A549 (cell line): ENCODE data around the gene GAGE13. TPM values are rescaled to one million over a fixed set of nuclear protein-coding genes. Genes with fewer than 3 reads are reported as not detected.
"Not testable (repeated sequence)": the region's sequence is repeated elsewhere in the genome, so short reads cannot be mapped to it uniquely, and the experiment has no call there.

Experiments used
- ATAC-seq, 2 experiments: fragments of 200-7000 bp in 1 of 2; fragments of >200 bp in 1 of 2; cut with Nextera tagmentation in 1 of 2; cut with Tn5 transposase in 1 of 2; 3 replicates each; pipeline versions ENCODE4 v1.8.0 to v1.9.1; 2018 to 2020; ENCODE audit warnings: mild to moderate bottlenecking in 1 of 2, moderate library complexity in 1 of 2
- CTCF ChIA-PET: fragments of 300-600 bp; sonication (Branson Sonifier 250); formaldehyde crosslinking; extraction: SDS; loops from one replicate; lab custom pipeline; 2021; ENCODE audit warnings: antibody characterized with exemption, inconsistent platforms; lab: Yijun Ruan, JAX
- POLR2A ChIA-PET: fragments of 350-600 bp; formaldehyde crosslinking; extraction: SDS; loops from one replicate; lab custom pipeline; 2021; ENCODE audit warnings: antibody characterized with exemption, inconsistent platforms; lab: Yijun Ruan, JAX
- DNase-seq, 2 experiments: peaks; one replicate each; pipeline versions ENCODE4 v3.0.0 to v3.0.0-alpha.2; 2011 to 2016; ENCODE audit warnings: low read depth in 1 of 2, low spot score in 1 of 2
- FAIRE-seq: peaks from 2 replicates; lab custom pipeline; 2011; peaks lifted over from hg19 to GRCh38; lab: Jason Lieb, UNC
- H3K27ac ChIP-seq, 2 experiments: fragments of >200 bp; sonication (Bioruptor Twin); formaldehyde crosslinking; 3 replicates each; pipeline ENCODE4 v1.5.1; 2016 to 2017
- H3K4me1 ChIP-seq: fragments of >200 bp; sonication (Bioruptor Twin); formaldehyde crosslinking; 3 replicates; pipeline ENCODE4 v1.6.1; 2016
- H3K4me2 ChIP-seq: fragments of >200 bp; sonication (Bioruptor Twin); formaldehyde crosslinking; 3 replicates; pipeline ENCODE4 v1.6.1; 2016
- H3K4me3 ChIP-seq: fragments of >200 bp; sonication (Bioruptor Twin); formaldehyde crosslinking; 3 replicates; pipeline ENCODE4 v1.5.1; 2016
- H3K9me3 ChIP-seq: fragments of >200 bp; sonication (Bioruptor Twin); formaldehyde crosslinking; 3 replicates; pipeline ENCODE4 v1.6.1; 2016
- WGBS: methylation state at CpG from one replicate; pipeline ENCODE4 v1.1.6; 2017; ENCODE audit errors: missing lambda C conversion rate; 5-methylcytosine and 5-hydroxymethylcytosine counted together
- polyA plus RNA-seq, 4 experiments: library from polyadenylated mRNA; depleted of rRNA in 3 of 4; stranded (reverse); fragments of >200 nt; fragmentation: RNase III in 1 of 4; extraction: RNeasy Plus Mini Kit Qiagen cat#74134 plus additional on column Dnase treatment in 1 of 4; gene quantifications; 2 replicates in 3 of 4; 3 replicates in 1 of 4; pipeline ENCODE4 v1.2.3, GENCODE V29; 2011 to 2017

GAGE13 gene
- polyA plus RNA-seq, 2 of the 4 experiments (the other 2 are of a cell fraction), result not detected

DNA sequence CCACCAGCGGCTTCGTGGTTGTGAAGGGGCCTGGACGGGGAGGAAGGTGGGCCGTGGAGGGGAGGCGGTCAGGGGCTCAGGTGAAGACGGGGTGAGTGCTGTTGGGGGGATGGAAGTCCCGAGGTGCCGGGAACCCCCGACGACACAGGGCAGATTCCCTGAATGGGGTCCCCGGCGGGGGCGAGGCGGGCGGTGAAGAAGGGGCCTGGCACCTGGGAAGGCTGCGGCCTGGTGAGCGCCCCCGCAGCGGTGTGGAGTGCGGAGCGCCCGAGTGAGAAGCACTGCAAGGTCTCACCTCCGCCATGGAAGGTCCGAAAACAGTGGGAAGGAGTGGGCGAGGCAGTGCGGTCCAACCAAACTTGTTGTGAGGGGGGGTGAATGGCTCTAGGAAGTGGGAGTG, 459 bp downstream of the GAGE13 start:
- H3K4me1 ChIP-seq, POLR2A ChIA-PET, FAIRE-seq, DNase-seq, CTCF ChIA-PET, H3K27ac ChIP-seq, H3K4me2 ChIP-seq, H3K4me3 ChIP-seq, H3K9me3 ChIP-seq, ATAC-seq: not testable (repeated sequence)
- no CpG with 5 or more reads among the region's 26 CpGs for WGBS

DNA sequence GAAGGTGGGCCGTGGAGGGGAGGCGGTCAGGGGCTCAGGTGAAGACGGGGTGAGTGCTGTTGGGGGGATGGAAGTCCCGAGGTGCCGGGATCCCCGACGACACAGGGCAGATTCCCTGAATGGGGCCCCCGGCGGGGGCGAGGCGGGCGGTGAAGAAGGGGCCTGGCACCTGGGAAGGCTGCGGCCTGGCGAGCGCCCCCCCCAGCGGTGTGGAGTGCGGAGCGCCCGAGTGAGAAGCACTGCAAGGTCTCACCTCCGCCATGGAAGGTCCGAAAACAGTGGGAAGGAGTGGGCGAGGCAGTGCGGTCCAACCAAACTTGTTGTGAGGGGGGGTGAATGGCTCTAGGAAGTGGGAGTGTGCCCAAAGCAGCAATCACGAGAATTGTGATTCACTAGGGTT, 10.1 kb downstream of the GAGE13 start:
- WGBS, result 69% methylated on average over 13 of the region's 24 CpGs
- DNase-seq, FAIRE-seq, CTCF ChIA-PET, POLR2A ChIA-PET, ATAC-seq, H3K4me3 ChIP-seq, H3K4me1 ChIP-seq, H3K9me3 ChIP-seq, H3K27ac ChIP-seq, H3K4me2 ChIP-seq: not testable (repeated sequence)

DNA sequence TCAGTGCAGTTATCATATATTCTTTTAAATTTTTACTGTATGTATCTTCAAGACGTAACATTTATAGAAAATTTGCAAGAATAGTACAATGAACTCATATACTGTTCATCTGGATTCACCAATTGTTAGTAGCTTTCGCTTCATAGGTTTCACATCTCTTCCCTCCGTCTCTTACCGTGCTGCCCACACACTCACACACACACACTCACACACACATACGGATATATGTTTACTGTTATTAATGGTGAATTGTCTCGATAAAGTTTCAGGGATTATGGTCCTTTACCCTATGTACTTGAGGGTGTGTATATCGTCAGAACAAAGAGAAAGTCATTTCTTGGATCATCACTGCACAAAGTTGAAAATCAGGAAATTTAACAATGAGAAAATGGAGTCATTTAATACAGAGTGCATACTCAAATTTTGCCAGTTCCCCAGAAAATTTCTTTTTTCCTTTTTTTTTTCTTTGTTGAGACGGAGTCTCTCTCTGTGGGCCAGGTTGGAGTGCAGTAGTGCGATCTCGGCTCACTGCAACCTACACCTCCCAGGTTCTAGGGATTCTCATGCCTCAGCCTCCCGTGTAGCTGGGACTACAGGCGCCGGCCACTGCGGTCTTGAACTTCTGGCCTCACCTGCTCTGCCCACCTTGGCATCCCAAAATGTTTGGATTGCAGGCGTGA, 13.3 kb downstream of the GAGE13 start:
- ATAC-seq, H3K4me2 ChIP-seq, DNase-seq, POLR2A ChIA-PET, H3K4me1 ChIP-seq, H3K4me3 ChIP-seq, H3K27ac ChIP-seq, H3K9me3 ChIP-seq, CTCF ChIA-PET, FAIRE-seq: not testable (repeated sequence)
- WGBS, result 45% methylated on average over 14 of the region's 15 CpGs

GRCh38 chrX:49345402-49345801, 14.0 kb downstream of the GAGE13 start:
- H3K4me1 ChIP-seq, CTCF ChIA-PET, POLR2A ChIA-PET, DNase-seq, H3K27ac ChIP-seq, ATAC-seq, H3K9me3 ChIP-seq, FAIRE-seq, H3K4me2 ChIP-seq, H3K4me3 ChIP-seq: not testable (repeated sequence)
- 39% methylated on average over 9 of the region's 10 CpGs for WGBS

DNA sequence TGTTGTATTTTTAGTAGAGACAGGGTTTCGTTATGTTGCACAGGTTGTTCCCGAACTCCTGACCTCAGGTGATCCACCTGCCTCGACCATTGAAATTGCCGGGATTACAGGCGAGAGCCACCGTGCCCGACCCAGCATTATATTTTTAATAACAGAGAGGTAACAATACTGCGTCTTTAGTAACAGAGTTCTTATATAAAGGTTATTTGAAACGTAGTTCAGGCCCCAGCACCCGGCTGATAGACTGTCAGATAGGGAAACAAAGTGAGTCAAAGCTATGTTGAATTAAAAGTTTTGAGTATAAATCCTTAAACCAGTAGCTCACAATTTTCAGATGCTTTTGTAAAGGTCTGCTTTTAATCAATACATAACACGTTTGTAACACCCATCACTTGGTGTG, 14.8 kb downstream of the GAGE13 start:
- 34% methylated on average over 11 of the region's 11 CpGs for WGBS
- CTCF ChIA-PET, H3K27ac ChIP-seq, H3K9me3 ChIP-seq, H3K4me2 ChIP-seq, ATAC-seq, H3K4me1 ChIP-seq, POLR2A ChIA-PET, FAIRE-seq, H3K4me3 ChIP-seq: not testable (repeated sequence)
- DNase-seq, result peak in 1 of 2 experiments; percentile 3

Other genes with a start within 250 kb of the GAGE13 start
- 34.4 and 40.7 TPM in 2 replicates for gene GPKOW, start 207.8 kb upstream of the GAGE13 start, polyA plus RNA-seq (2011; rRNA removed)
- gene GPKOW, start 207.8 kb upstream of the GAGE13 start, polyA plus RNA-seq (2017; fragmentation: RNase III; extraction: RNeasy Plus Mini Kit Qiagen cat#74134 plus additional on column Dnase treatment), result 22.0 to 24.9 TPM (median 24.1 TPM) in 3 replicates
- gene MAGIX, start 168.8 kb upstream of the GAGE13 start, polyA plus RNA-seq (2011; rRNA removed), result 1.1 and 1.2 TPM in 2 replicates
- 2.2 to 3.0 TPM (median 2.5 TPM) in 3 replicates for gene MAGIX, start 168.8 kb upstream of the GAGE13 start, polyA plus RNA-seq (2017; fragmentation: RNase III; extraction: RNeasy Plus Mini Kit Qiagen cat#74134 plus additional on column Dnase treatment)
- 209 and 277 TPM in 2 replicates for gene PLP2, start 159.7 kb upstream of the GAGE13 start, polyA plus RNA-seq (2011; rRNA removed)
- gene PLP2, start 159.7 kb upstream of the GAGE13 start, polyA plus RNA-seq (2017; fragmentation: RNase III; extraction: RNeasy Plus Mini Kit Qiagen cat#74134 plus additional on column Dnase treatment), result 162 to 168 TPM (median 164 TPM) in 3 replicates
- 7.9 and 9.3 TPM in 2 replicates for gene PRICKLE3, start 145.2 kb upstream of the GAGE13 start, polyA plus RNA-seq (2011; rRNA removed)
- gene PRICKLE3, start 145.2 kb upstream of the GAGE13 start, polyA plus RNA-seq (2017; fragmentation: RNase III; extraction: RNeasy Plus Mini Kit Qiagen cat#74134 plus additional on column Dnase treatment), result 12.9 to 14.1 TPM (median 14.0 TPM) in 3 replicates
- 1.3 and 1.7 TPM in 2 replicates for gene SYP, start 131.4 kb upstream of the GAGE13 start, polyA plus RNA-seq (2011; rRNA removed)
- 3.3 to 4.0 TPM (median 3.8 TPM) in 3 replicates for gene SYP, start 131.4 kb upstream of the GAGE13 start, polyA plus RNA-seq (2017; fragmentation: RNase III; extraction: RNeasy Plus Mini Kit Qiagen cat#74134 plus additional on column Dnase treatment)
- not detected in 2 replicates for gene CACNA1F, start 98.2 kb upstream of the GAGE13 start, polyA plus RNA-seq (2011; rRNA removed)
- gene CACNA1F, start 98.2 kb upstream of the GAGE13 start, polyA plus RNA-seq (2017; fragmentation: RNase III; extraction: RNeasy Plus Mini Kit Qiagen cat#74134 plus additional on column Dnase treatment), result not detected in 3 replicates
- 8.8 and 11.4 TPM in 2 replicates for gene CCDC22, start 96.1 kb upstream of the GAGE13 start, polyA plus RNA-seq (2011; rRNA removed)
- 10.8 to 11.8 TPM (median 10.9 TPM) in 3 replicates for gene CCDC22, start 96.1 kb upstream of the GAGE13 start, polyA plus RNA-seq (2017; fragmentation: RNase III; extraction: RNeasy Plus Mini Kit Qiagen cat#74134 plus additional on column Dnase treatment)
- gene FOXP3, start 66.9 kb upstream of the GAGE13 start, polyA plus RNA-seq (2011; rRNA removed), result 0.13 and 0.21 TPM in 2 replicates
- 0.04 to 0.13 TPM (median 0.13 TPM) in 3 replicates for gene FOXP3, start 66.9 kb upstream of the GAGE13 start, polyA plus RNA-seq (2017; fragmentation: RNase III; extraction: RNeasy Plus Mini Kit Qiagen cat#74134 plus additional on column Dnase treatment)
- 2.7 and 3.0 TPM in 2 replicates for gene PPP1R3F, start 61.8 kb upstream of the GAGE13 start, polyA plus RNA-seq (2011; rRNA removed)
- 3.5 to 6.1 TPM (median 5.2 TPM) in 3 replicates for gene PPP1R3F, start 61.8 kb upstream of the GAGE13 start, polyA plus RNA-seq (2017; fragmentation: RNase III; extraction: RNeasy Plus Mini Kit Qiagen cat#74134 plus additional on column Dnase treatment)
- not detected in 2 replicates for gene GAGE10, start 27.9 kb upstream of the GAGE13 start, polyA plus RNA-seq (2011; rRNA removed)
- not detected in 3 replicates for gene GAGE10, start 27.9 kb upstream of the GAGE13 start, polyA plus RNA-seq (2017; fragmentation: RNase III; extraction: RNeasy Plus Mini Kit Qiagen cat#74134 plus additional on column Dnase treatment)
- gene GAGE12J, start 9.5 kb upstream of the GAGE13 start, polyA plus RNA-seq (2011; rRNA removed), result not detected in 2 replicates
- not detected in 3 replicates for gene GAGE12J, start 9.5 kb upstream of the GAGE13 start, polyA plus RNA-seq (2017; fragmentation: RNase III; extraction: RNeasy Plus Mini Kit Qiagen cat#74134 plus additional on column Dnase treatment)
- gene GAGE12C, start 200.6 kb downstream of the GAGE13 start, polyA plus RNA-seq (2011; rRNA removed), result not detected in 2 replicates
- gene GAGE12C, start 200.6 kb downstream of the GAGE13 start, polyA plus RNA-seq (2017; fragmentation: RNase III; extraction: RNeasy Plus Mini Kit Qiagen cat#74134 plus additional on column Dnase treatment), result not detected in 3 replicates
- not detected in 2 replicates for gene GAGE12D, start 210.2 kb downstream of the GAGE13 start, polyA plus RNA-seq (2011; rRNA removed)
- not detected in 3 replicates for gene GAGE12D, start 210.2 kb downstream of the GAGE13 start, polyA plus RNA-seq (2017; fragmentation: RNase III; extraction: RNeasy Plus Mini Kit Qiagen cat#74134 plus additional on column Dnase treatment)
- gene GAGE12E, start 219.7 kb downstream of the GAGE13 start, polyA plus RNA-seq (2011; rRNA removed), result not detected in 2 replicates
- not detected in 3 replicates for gene GAGE12E, start 219.7 kb downstream of the GAGE13 start, polyA plus RNA-seq (2017; fragmentation: RNase III; extraction: RNeasy Plus Mini Kit Qiagen cat#74134 plus additional on column Dnase treatment)
- gene GAGE12F, start 229.3 kb downstream of the GAGE13 start, polyA plus RNA-seq (2011; rRNA removed), result not detected in 2 replicates
- gene GAGE12F, start 229.3 kb downstream of the GAGE13 start, polyA plus RNA-seq (2017; fragmentation: RNase III; extraction: RNeasy Plus Mini Kit Qiagen cat#74134 plus additional on column Dnase treatment), result not detected in 3 replicates
- not detected in 2 replicates for gene GAGE12G, start 238.8 kb downstream of the GAGE13 start, polyA plus RNA-seq (2011; rRNA removed)
- gene GAGE12G, start 238.8 kb downstream of the GAGE13 start, polyA plus RNA-seq (2017; fragmentation: RNase III; extraction: RNeasy Plus Mini Kit Qiagen cat#74134 plus additional on column Dnase treatment), result not detected in 3 replicates
- gene GAGE12H, start 248.4 kb downstream of the GAGE13 start, polyA plus RNA-seq (2011; rRNA removed), result not detected in 2 replicates
- gene GAGE12H, start 248.4 kb downstream of the GAGE13 start, polyA plus RNA-seq (2017; fragmentation: RNase III; extraction: RNeasy Plus Mini Kit Qiagen cat#74134 plus additional on column Dnase treatment), result not detected in 3 replicates